Placental epithelial cell (primary cell): ENCODE measurements around the gene ZNF749. TPM values are rescaled to one million over a fixed set of nuclear protein-coding genes. Genes with fewer than 3 reads are reported as not detected.

ENCODE experiments used
- small RNA-seq: library from RNA; depleted of rRNA; stranded (forward); fragments of <200 nt; gene quantifications from one replicate; pipeline ENCODE3, GENCODE V24; 2012
- total RNA-seq: library from RNA; depleted of rRNA; stranded (reverse); fragments of >200 nt; gene quantifications from 2 replicates; pipeline ENCODE4 v1.2.3, GENCODE V29; 2012

The ZNF749 gene
- 14.1 and 16.5 TPM in 2 replicates for total RNA-seq

GRCh38 chr19:57435062-57435978 is at the start of gene ZNF749:
Gene ZNF749, plus strand, starts transcription at chr19:57435325. Its CDS starts 254 bp downstream, at chr19:57435579.

GRCh38 chr19:57389730-57390598 is 45.2 kb upstream of the ZNF749 start, which contains the start of gene ZNF548:
Gene ZNF548, plus strand, starts transcription at chr19:57389854. Its CDS starts 246 bp downstream, at chr19:57390100.

GRCh38 chr19:57410877-57411671 is 24.1 kb upstream of the ZNF749 start, which contains the start of gene ZNF17:
Gene ZNF17, plus strand, starts transcription at chr19:57411161. Its CDS starts 2,455 bp downstream, at chr19:57413616.

GRCh38 chr19:57477191-57478008 is 42.3 kb downstream of the ZNF749 start, which contains the start of gene ZNF772:
Gene ZNF772, minus strand, starts transcription at chr19:57477566. Its CDS starts 257 bp downstream, at chr19:57477309.

GRCh38 chr19:57487477-57488298 is 52.6 kb downstream of the ZNF749 start, which contains the start of gene ZNF419:
Gene ZNF419, plus strand, starts transcription at chr19:57487750. Its CDS starts 201 bp downstream, at chr19:57487951.

Small RNAs within 50 kb of the gene (small RNA-seq; reads per million reads assigned to genes)
- not detected for gene VN1R107P

Other genes with a start within 250 kb of the ZNF749 start
- 42.8 and 53.8 TPM in 2 replicates for gene ZNF264, start 243.8 kb upstream of the ZNF749 start, total RNA-seq
- 1.4 and 3.1 TPM in 2 replicates for gene AURKC, start 204.3 kb upstream of the ZNF749 start, total RNA-seq
- gene ZNF805, start 194.7 kb upstream of the ZNF749 start, total RNA-seq: 35.4 and 40.4 TPM in 2 replicates
- gene ZNF460, start 154.8 kb upstream of the ZNF749 start, total RNA-seq: 95.8 and 102 TPM in 2 replicates
- gene ZNF543, start 114.9 kb upstream of the ZNF749 start, total RNA-seq: 12.5 and 14.1 TPM in 2 replicates
- 12.6 TPM in 2 replicates for gene ZNF304, start 84.1 kb upstream of the ZNF749 start, total RNA-seq
- 13.0 and 15.3 TPM in 2 replicates for gene TRAPPC2B, start 71.8 kb upstream of the ZNF749 start, total RNA-seq
- gene ZNF547, start 71.8 kb upstream of the ZNF749 start, total RNA-seq: 3.9 and 4.6 TPM in 2 replicates
- gene ZNF548, start 45.5 kb upstream of the ZNF749 start, total RNA-seq: 22.7 and 29.4 TPM in 2 replicates
- gene ZNF17, start 24.2 kb upstream of the ZNF749 start, total RNA-seq: 12.9 and 16.9 TPM in 2 replicates
- gene VN1R1, start 21.8 kb downstream of the ZNF749 start, total RNA-seq: 0.11 and 0.39 TPM in 2 replicates
- 21.9 and 22.0 TPM in 2 replicates for gene ZNF772, start 42.2 kb downstream of the ZNF749 start, total RNA-seq
- gene ZNF419, start 52.4 kb downstream of the ZNF749 start, total RNA-seq: 7.8 and 10.6 TPM in 2 replicates
- 10.8 and 18.8 TPM in 2 replicates for gene ZNF773, start 64.6 kb downstream of the ZNF749 start, total RNA-seq
- gene ZNF549, start 92.0 kb downstream of the ZNF749 start, total RNA-seq: 5.3 and 5.9 TPM in 2 replicates
- 10.2 and 13.0 TPM in 2 replicates for gene ZNF550, start 124.5 kb downstream of the ZNF749 start, total RNA-seq
- 7.5 and 8.0 TPM in 2 replicates for gene ZNF416, start 143.6 kb downstream of the ZNF749 start, total RNA-seq
- gene ZIK1, start 148.8 kb downstream of the ZNF749 start, total RNA-seq: 9.9 and 13.3 TPM in 2 replicates
- 3.7 and 6.7 TPM in 2 replicates for gene ZNF530, start 164.6 kb downstream of the ZNF749 start, total RNA-seq
- gene ZNF134, start 178.9 kb downstream of the ZNF749 start, total RNA-seq: 23.9 and 26.6 TPM in 2 replicates
- gene ZNF211, start 197.8 kb downstream of the ZNF749 start, total RNA-seq: 19.1 and 21.2 TPM in 2 replicates
- 0.22 and 0.39 TPM in 2 replicates for gene ZSCAN4, start 233.6 kb downstream of the ZNF749 start, total RNA-seq
- 12.5 and 13.0 TPM in 2 replicates for gene ZNF551, start 246.7 kb downstream of the ZNF749 start, total RNA-seq